RCC 7860 (cell line): ENCODE results near the gene ZNF513.
"Not testable (repeated sequence)": the region's sequence is repeated elsewhere in the genome, so short reads cannot be mapped to it uniquely, and the experiment has no call there.

Experiments
- DNase-seq: peaks from one replicate; pipeline ENCODE4 v3.0.0-alpha.2; 2015; ENCODE audit warnings: low spot score
- FAIRE-seq: peaks from 2 replicates; lab custom pipeline; 2012; peaks lifted over from hg19 to GRCh38; lab: Jason Lieb, UNC

The ZNF513 gene

GRCh38 chr2:27362678-27363420 is 17.7 kb downstream of the ZNF513 start:
- no peak for FAIRE-seq
- DNase-seq, result no peak

GRCh38 chr2:27356382-27357181 is 24.0 kb downstream of the ZNF513 start, which contains the start of gene GTF3C2:
GTF3C2 (minus strand) TSS chr2:27356764; CDS start chr2:27343554, 13,210 bp downstream.
- FAIRE-seq, result peak; percentile 47
- DNase-seq, result peak; percentile 91

- FAIRE-seq (no peak), DNase-seq (peak; percentile 46)
Measured at GRCh38 chr2:27356056-27356381, 24.5 kb downstream of the ZNF513 start.

GRCh38 chr2:27354597-27354927 is 26.0 kb downstream of the ZNF513 start:
- FAIRE-seq, result no peak
- DNase-seq, result no peak

GRCh38 chr2:27353762-27354596 is 26.6 kb downstream of the ZNF513 start:
- DNase-seq, result no peak
- FAIRE-seq, result no peak

GRCh38 chr2:27353386-27353761 is 27.2 kb downstream of the ZNF513 start:
- DNase-seq, FAIRE-seq: not testable (repeated sequence)

- no peak for DNase-seq
- no peak for FAIRE-seq
Measured at GRCh38 chr2:27351802-27352598, 28.5 kb downstream of the ZNF513 start.

- DNase-seq, result no peak
- FAIRE-seq, result no peak
Measured at GRCh38 chr2:27350106-27350693, 30.3 kb downstream of the ZNF513 start.

GRCh38 chr2:27347641-27348040 is 32.9 kb downstream of the ZNF513 start:
- DNase-seq (no peak), FAIRE-seq (no peak)

- no peak for DNase-seq
- FAIRE-seq, result no peak
Measured at GRCh38 chr2:27336173-27336572, 44.4 kb downstream of the ZNF513 start.

- DNase-seq (no peak), FAIRE-seq (no peak)
Measured at GRCh38 chr2:27335311-27335710, 45.2 kb downstream of the ZNF513 start.
